Right lobe of liver (tissue), 4 donors: Measurements from ENCODE around the gene PLEKHA1.

Experiments used
- CTCF ChIP-seq, 4 donors: fragments of 200-600 bp in 3 of 4; fragments of 450-650 bp in 1 of 4; IDR thresholded peaks; one replicate each; pipeline versions ENCODE4 v1.5.1 to v1.8.0; 2016 to 2022; ENCODE audit warnings: antibody characterized with exemption in 4 of 4, mild to moderate bottlenecking in 2 of 4
- POLR2A ChIP-seq: fragments of 450-650 bp; IDR thresholded peaks from one replicate; pipeline ENCODE4 v1.6.1; 2017; ENCODE audit warnings: antibody characterized with exemption, mild to moderate bottlenecking
- donor health status: DM: no; HTN: no; CAD: no.
- donor health status: DM: no; HTN: no; CAD: no.
- donor health status: DM: no; HTN: yes; CAD: no.

- TF ChIP-seq CTCF (IDR thresholded peaks at IDR 0.05) (no peak), POLR2A (no peak)
These were observed 11.2 kb upstream of the PLEKHA1 start for GRCh38 chr10:122363311-122363710.
